ENCODE measurements around the gene BRIP1.

GRCh38 chr17:61832463-61832862 lies 30.9 kb downstream of the BRIP1 start:
- TF ChIP-seq POLR2A (IDR thresholded peaks at IDR 0.05) (no peak), CTCF (IDR thresholded peaks at IDR 0.05) (no peak)

Measured in testis (tissue), 2 donors.